HCT116 (cell line): ENCODE results near the gene LRRC52. TPM values are rescaled to one million over a fixed set of nuclear protein-coding genes. Genes with fewer than 3 reads are reported as not detected.

Source experiments
- ATAC-seq: fragments of 200-7000 bp; cut with Tn5 transposase; 2 replicates; pipeline ENCODE4 v1.9.1; 2020; ENCODE audit warnings: mild to moderate bottlenecking, moderate library complexity
- BruUV-seq: library from RNA; stranded (reverse); fragments of 400-500 nt; replicated peaks from 2 replicates; lab custom pipeline; 2021; lab: Mats Ljungman, UMichigan
- CTCF ChIA-PET: fragments of 300-600 bp; sonication (Branson Sonifier 250); formaldehyde crosslinking; loops from one replicate; lab custom pipeline; 2021; ENCODE audit warnings: antibody characterized with exemption; lab: Charles Lee
- POLR2A ChIA-PET: fragments of 300-600, 350-600 bp; sonication (Branson Sonifier 250); formaldehyde crosslinking; loops from one replicate; lab custom pipeline; 2021; ENCODE audit warnings: antibody characterized with exemption; lab: Charles Lee
- RAD21 ChIA-PET, 2 experiments: fragments of 300-600 bp; sonication (Branson Sonifier 250); formaldehyde crosslinking; loops; one replicate each; lab custom pipeline; 2023; ENCODE audit warnings: low total read pairs in 2 of 2; ENCODE audit not compliant: uncharacterized antibody in 2 of 2, unreplicated experiment in 2 of 2, low non-redundant PET in 1 of 2; lab: Charles Lee
- DNase-seq: peaks from one replicate; pipeline ENCODE4 v3.0.0-alpha.2; 2010; ENCODE audit warnings: low read depth, low spot score
- H2AFZ ChIP-seq: fragments of 200-600 bp; shearing (Covaris generic), sonication (generic); 2 replicates; pipeline ENCODE4 v1.6.1; 2017; ENCODE audit warnings: low read depth, mixed run types, mixed read lengths, antibody characterized with exemption, low read length; ENCODE audit not compliant: poor library complexity, severe bottlenecking
- H3K27ac ChIP-seq: 2 replicates; pipeline ENCODE4 v1.5.1; 2012; ENCODE audit warnings: low read depth, low read length
- H3K27me3 ChIP-seq: fragments of 200-600 bp; sonication (generic); 2 replicates; pipeline ENCODE4 v1.6.1; 2016; ENCODE audit warnings: mixed run types, low read length, mixed read lengths; ENCODE audit not compliant: insufficient read depth
- H3K36me3 ChIP-seq, 2 experiments: fragments of 200-500 bp in 1 of 2; fragments of 200-600 bp in 1 of 2; sonication (Bioruptor generic) in 1 of 2; sonication (generic) in 1 of 2; 2 replicates each; pipeline versions ENCODE4 v1.5.1 to v1.6.1; 2014 to 2016; ENCODE audit warnings: low read length in 2 of 2, inconsistent platforms in 1 of 2, mixed read lengths in 1 of 2, mixed run types in 1 of 2; ENCODE audit not compliant: insufficient read depth in 2 of 2, control insufficient read depth in 1 of 2
- H3K4me1 ChIP-seq, 2 experiments: fragments of 200-600 bp in 1 of 2; sonication (generic) in 1 of 2; 2 replicates each; pipeline versions ENCODE4 v1.5.1 to v1.6.1; 2012 to 2017; ENCODE audit warnings: low read length in 2 of 2, inconsistent platforms in 1 of 2, mild to moderate bottlenecking in 1 of 2, mixed read lengths in 1 of 2, mixed run types in 1 of 2, moderate library complexity in 1 of 2; ENCODE audit not compliant: insufficient read depth in 2 of 2, control insufficient read depth in 1 of 2
- H3K4me2 ChIP-seq: fragments of 200-600 bp; sonication (generic); 2 replicates; pipeline ENCODE4 v1.6.1; 2017; ENCODE audit warnings: mixed run types, low read length, mixed read lengths
- H3K4me3 ChIP-seq, 2 experiments: fragments of 200-600 bp in 1 of 2; sonication (generic) in 1 of 2; replicated peaks in 1 of 2; 2 replicates each; pipeline ENCODE4 v1.5.1; 2011 to 2016; ENCODE audit warnings: low read length in 2 of 2, control low read depth in 1 of 2, low read depth in 1 of 2, mild to moderate bottlenecking in 1 of 2, mixed read lengths in 1 of 2, mixed run types in 1 of 2
- H3K79me2 ChIP-seq: fragments of 200-600 bp; sonication (generic); 2 replicates; pipeline ENCODE4 v1.6.1; 2017; ENCODE audit warnings: mild to moderate bottlenecking, mixed run types, low read length, moderate library complexity, mixed read lengths; ENCODE audit not compliant: insufficient read depth
- H3K9ac ChIP-seq: fragments of 200-600 bp; sonication (generic); 2 replicates; pipeline ENCODE4 v1.6.1; 2016; ENCODE audit warnings: low read length, mixed read lengths
- H3K9me2 ChIP-seq: fragments of 200-600 bp; sonication (generic), shearing (Covaris generic); 2 replicates; pipeline ENCODE4 v1.6.1; 2017; ENCODE audit warnings: mixed run types, mild to moderate bottlenecking, moderate library complexity; ENCODE audit not compliant: insufficient read depth
- H3K9me3 ChIP-seq, 2 experiments: fragments of 200-500 bp in 1 of 2; fragments of 200-600 bp in 1 of 2; sonication (Bioruptor generic) in 1 of 2; sonication (generic) in 1 of 2; 2 replicates each; pipeline ENCODE4 v1.6.1; 2014 to 2017; ENCODE audit warnings: low read length in 2 of 2, mixed read lengths in 2 of 2, inconsistent platforms in 1 of 2, low read depth in 1 of 2, mild to moderate bottlenecking in 1 of 2, mixed run types in 1 of 2, moderate library complexity in 1 of 2; ENCODE audit not compliant: control insufficient read depth in 1 of 2, insufficient read depth in 1 of 2
- H4K20me1 ChIP-seq: fragments of 200-600 bp; sonication (generic), shearing (Covaris generic); 2 replicates; pipeline ENCODE4 v1.6.1; 2017; ENCODE audit warnings: mixed run types, mild to moderate bottlenecking, moderate library complexity; ENCODE audit not compliant: insufficient read depth
- CBX3 ChIP-seq: IDR thresholded peaks from 2 replicates; pipeline ENCODE4 v1.6.1; 2012; ENCODE audit warnings: low read depth
- EGR1 ChIP-seq: IDR thresholded peaks from 2 replicates; pipeline ENCODE4 v1.6.1; 2012; ENCODE audit warnings: low read depth
- ELF1 ChIP-seq: IDR thresholded peaks from 2 replicates; pipeline ENCODE4 v1.6.1; 2012; ENCODE audit warnings: low read depth, borderline replicate concordance
- EZH2 ChIP-seq: fragments of 200-600 bp; sonication (generic); IDR thresholded peaks from 2 replicates; pipeline ENCODE4 v1.6.1; 2017; ENCODE audit warnings: antibody characterized with exemption, mixed run types
- EZH2phosphoT487 ChIP-seq: fragments of 200-600 bp; IDR thresholded peaks from 2 replicates; pipeline ENCODE4 v1.6.1; 2018; ENCODE audit warnings: antibody characterized with exemption, borderline replicate concordance
- FOSL1 ChIP-seq: IDR thresholded peaks from 2 replicates; pipeline ENCODE4 v1.6.1; 2012; ENCODE audit warnings: low read depth
- POLR2A ChIP-seq: IDR thresholded peaks from 2 replicates; pipeline ENCODE4 v1.7.0; 2011; ENCODE audit warnings: borderline replicate concordance; ENCODE audit not compliant: insufficient read depth, insufficient read length; ENCODE audit errors: extremely low read depth
- POLR2AphosphoS5 ChIP-seq: IDR thresholded peaks from 2 replicates; pipeline ENCODE4 v1.6.1; 2011; ENCODE audit warnings: mild to moderate bottlenecking, low read depth, low read length, moderate library complexity
- SP1 ChIP-seq: IDR thresholded peaks from 2 replicates; pipeline ENCODE4 v1.6.1; 2012; ENCODE audit warnings: low read depth
- TCF7L2 ChIP-seq: IDR thresholded peaks from 2 replicates; pipeline ENCODE4 v1.7.0; 2011; ENCODE audit warnings: borderline replicate concordance, inconsistent platforms; ENCODE audit not compliant: insufficient read depth, insufficient read length; ENCODE audit errors: extremely low read depth
- YY1 ChIP-seq: IDR thresholded peaks from 2 replicates; pipeline ENCODE4 v1.6.1; 2011; ENCODE audit warnings: low read length, low read depth, moderate library complexity, mild to moderate bottlenecking; ENCODE audit not compliant: insufficient replicate concordance; ENCODE audit errors: extremely low read depth
- intact Hi-C: fragments of 100-400 bp; cut with micrococcal nuclease; formaldehyde crosslinking; loops from 2 replicates; pipeline ENCODE4 v1.10.0; 2022
- total RNA-seq: library from RNA; stranded (reverse); gene quantifications from one replicate; pipeline ENCODE4 v1.2.1, GENCODE V29; 2021; ENCODE audit not compliant: unreplicated experiment
- TF ChIP-seq, protein P1 (sequence below): IDR thresholded peaks from 2 replicates; pipeline ENCODE4 v1.6.1; 2012

Gene LRRC52
- total RNA-seq, 1 experiment from 2014 or later = not detected

DNA sequence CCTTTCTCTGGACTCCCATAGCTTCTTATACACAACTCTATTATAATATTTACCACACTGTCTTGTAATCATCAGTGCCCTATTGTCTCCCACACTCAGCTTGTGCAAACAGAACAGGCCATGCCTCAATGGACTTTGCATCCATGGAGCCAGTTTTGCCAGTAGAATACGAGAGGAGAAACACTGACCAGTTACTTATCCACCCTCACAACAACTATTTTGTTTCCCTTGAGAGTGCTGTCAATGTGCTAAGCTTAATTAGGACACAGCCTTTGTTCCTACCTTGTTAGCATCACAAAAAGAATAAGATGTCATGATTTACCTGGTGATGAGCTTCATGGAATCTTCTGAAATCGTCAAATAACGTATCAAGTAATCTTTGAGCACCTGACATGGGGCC lies 18.1 kb upstream of the LRRC52 start:
- Histone ChIP-seq H3K27ac (no peak overlapping the region), H3K9me2 (no peaks in the 10 kb centered on the region), H3K4me1 (no peaks in the 10 kb centered on the region), H2AFZ (no peak overlapping the region), H3K79me2 (no peaks in the 10 kb centered on the region), H3K4me3 (no peak overlapping the region), H3K27me3 (peaks cover 24% of the 10 kb centered on the region; the same call in 1 of the 2 replicates), H3K36me3 (no peaks in the 10 kb centered on the region), H4K20me1 (no peaks in the 10 kb centered on the region), H3K4me2 (no peak overlapping the region), H3K9ac (no peak overlapping the region), H3K9me3 (no peaks in the 10 kb centered on the region)
- RAD21 ChIA-PET = no interaction called here
- intact Hi-C loops = no loop called here
- POLR2A ChIA-PET = no interaction called here
- ATAC-seq = no peak
- no TSS peak for BruUV-seq
- no peak for DNase-seq
- CTCF ChIA-PET = no interaction called here
- TF ChIP-seq ELF1 = no peak
- TF ChIP-seq EGR1 = no peak
- no peak for TF ChIP-seq YY1
- no peak for TF ChIP-seq FOSL1
- TF ChIP-seq SP1 = no peak
- no peak for TF ChIP-seq POLR2AphosphoS5
- TF ChIP-seq EZH2phosphoT487 = no peak

- ChIA-PET RAD21 (no interaction called here), CTCF (no interaction called here), POLR2A (no interaction called here)
- DNase-seq = no peak
- Histone ChIP-seq H4K20me1 (no peaks in the 10 kb centered on the region), H3K9ac (no peak overlapping the region), H3K4me2 (no peak overlapping the region), H3K9me2 (no peaks in the 10 kb centered on the region), H3K9me3 (no peaks in the 10 kb centered on the region), H3K79me2 (no peaks in the 10 kb centered on the region), H3K4me3 (no peak overlapping the region), H3K4me1 (no peaks in the 10 kb centered on the region), H3K27ac (no peak overlapping the region), H2AFZ (no peak overlapping the region), H3K27me3 (peaks cover 41% of the 10 kb centered on the region), H3K36me3 (no peaks in the 10 kb centered on the region)
- no TSS peak for BruUV-seq
- ATAC-seq = no peak
- intact Hi-C loops = no loop called here
- TF ChIP-seq POLR2A (no peak), ELF1 (no peak), EGR1 (no peak), CBX3 (no peak), TCF7L2 (no peak), EZH2 (no peak)
- TF ChIP-seq, protein P1, sequence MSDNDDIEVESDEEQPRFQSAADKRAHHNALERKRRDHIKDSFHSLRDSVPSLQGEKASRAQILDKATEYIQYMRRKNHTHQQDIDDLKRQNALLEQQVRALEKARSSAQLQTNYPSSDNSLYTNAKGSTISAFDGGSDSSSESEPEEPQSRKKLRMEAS = no peak
Observed at GRCh38 chr1:165527251-165528007, 16.4 kb upstream of the LRRC52 start.
